SK-N-SH (cell line): Measurements from ENCODE around the gene CBLL2. TPM values are rescaled to one million over a fixed set of nuclear protein-coding genes. Genes with fewer than 3 reads are reported as not detected.

Source experiments
- CTCF ChIA-PET: fragments of 300-600, 350-600 bp; formaldehyde crosslinking; extraction: SDS; loops from one replicate; lab custom pipeline; 2021; lab: Yijun Ruan, JAX
- POLR2A ChIA-PET: fragments of 350-600 bp; sonication (Branson Sonifier 250); formaldehyde crosslinking; extraction: SDS; loops from one replicate; lab custom pipeline; 2020; ENCODE audit warnings: antibody characterized with exemption, inconsistent platforms; lab: Yijun Ruan, JAX
- DNase-seq: peaks from one replicate; pipeline ENCODE4 v3.0.0; 2012
- H2AFZ ChIP-seq: fragments of 200-600 bp; sonication (generic); 2 replicates; pipeline ENCODE4 v1.8.1; 2016; ENCODE audit warnings: antibody characterized with exemption, mild to moderate bottlenecking, low read depth
- H3F3A ChIP-seq: fragments of 200-600 bp; sonication (generic); replicated peaks from 2 replicates; pipeline ENCODE3; 2016; ENCODE audit warnings: antibody characterized with exemption, mild to moderate bottlenecking; ENCODE audit not compliant: insufficient read depth
- H3K27ac ChIP-seq, 2 experiments: fragments of 200-500 bp in 1 of 2; fragments of 200-600 bp in 1 of 2; sonication (Bioruptor generic) in 1 of 2; sonication (generic), shearing (Covaris generic) in 1 of 2; 2 replicates each; pipeline versions ENCODE4 v1.5.1 to v1.6.1; 2014 to 2016; ENCODE audit warnings: low read depth in 2 of 2, inconsistent platforms in 1 of 2, low read length in 1 of 2, mild to moderate bottlenecking in 1 of 2, mixed read lengths in 1 of 2
- H3K27me3 ChIP-seq: fragments of 200-600 bp; sonication (generic), shearing (Covaris generic); 2 replicates; pipeline ENCODE4 v1.6.1; 2016; ENCODE audit warnings: mixed run types; ENCODE audit not compliant: insufficient read depth
- H3K36me3 ChIP-seq, 2 experiments: fragments of 200-500 bp in 1 of 2; fragments of 200-600 bp in 1 of 2; sonication (Bioruptor generic) in 1 of 2; sonication (generic) in 1 of 2; replicated peaks in 1 of 2; 2 replicates each; pipeline versions ENCODE3 to v1.5.1; 2014 to 2016; ENCODE audit warnings: low read length in 1 of 2, mild to moderate bottlenecking in 1 of 2; ENCODE audit not compliant: insufficient read depth in 2 of 2, control insufficient read depth in 1 of 2
- H3K4me1 ChIP-seq, 2 experiments: fragments of 200-500 bp in 1 of 2; fragments of 200-600 bp in 1 of 2; sonication (Bioruptor generic) in 1 of 2; sonication (generic), shearing (Covaris generic) in 1 of 2; 2 replicates each; pipeline versions ENCODE4 v1.5.1 to v1.6.1; 2014 to 2016; ENCODE audit warnings: low read depth in 1 of 2, low read length in 1 of 2, mixed run types in 1 of 2; ENCODE audit not compliant: insufficient read depth in 2 of 2, control insufficient read depth in 1 of 2
- H3K4me2 ChIP-seq: fragments of 200-600 bp; sonication (generic), shearing (Covaris generic); 2 replicates; pipeline ENCODE4 v1.6.1; 2017; ENCODE audit warnings: mixed run types
- H3K4me3 ChIP-seq, 2 experiments: fragments of 200-500 bp in 1 of 2; fragments of 200-600 bp in 1 of 2; sonication (Bioruptor generic) in 1 of 2; sonication (generic), shearing (Covaris generic) in 1 of 2; 2 replicates each; pipeline versions ENCODE4 v1.5.1 to v1.8.1; 2014 to 2016; ENCODE audit warnings: low read depth in 2 of 2, inconsistent platforms in 1 of 2, low read length in 1 of 2, mild to moderate bottlenecking in 1 of 2, mixed read lengths in 1 of 2, moderate library complexity in 1 of 2
- H3K79me2 ChIP-seq: fragments of 200-600 bp; sonication (generic); 2 replicates; pipeline ENCODE4 v1.8.1; 2017; ENCODE audit warnings: mild to moderate bottlenecking; ENCODE audit not compliant: insufficient read depth
- H3K9ac ChIP-seq: fragments of 200-600 bp; sonication (generic); 2 replicates; pipeline ENCODE4 v1.6.1; 2017; ENCODE audit warnings: mixed run types
- H3K9me2 ChIP-seq: fragments of 200-600 bp; sonication (generic); 2 replicates; pipeline ENCODE4 v1.6.1; 2017; ENCODE audit warnings: mixed run types
- H3K9me3 ChIP-seq: fragments of 200-600 bp; sonication (generic); 2 replicates; pipeline ENCODE4 v1.6.1; 2017; ENCODE audit warnings: mixed run types, mild to moderate bottlenecking, moderate library complexity
- H4K20me1 ChIP-seq: fragments of 200-600 bp; sonication (generic); 2 replicates; pipeline ENCODE4 v1.6.1; 2017; ENCODE audit warnings: mild to moderate bottlenecking, mixed run types; ENCODE audit not compliant: insufficient read depth
- CTCF ChIP-seq: fragments of 200-600 bp; sonication (generic); IDR thresholded peaks from 2 replicates; pipeline ENCODE4 v1.6.1; 2017; ENCODE audit warnings: antibody characterized with exemption, mild to moderate bottlenecking, moderate library complexity
- FOXJ3 ChIP-seq: sonication (generic); formaldehyde crosslinking; IDR thresholded peaks from 2 replicates; pipeline ENCODE4 v1.5.1; 2020; ENCODE audit warnings: mild to moderate bottlenecking, missing genetic modification reagents
- NFIC ChIP-seq: IDR thresholded peaks from 2 replicates; pipeline ENCODE4 v1.4.0; 2012; ENCODE audit warnings: borderline replicate concordance
- RAD21 ChIP-seq: IDR thresholded peaks from 2 replicates; pipeline ENCODE4 v1.6.1; 2012; ENCODE audit warnings: mild to moderate bottlenecking, low read length
- REST ChIP-seq: IDR thresholded peaks from 2 replicates; pipeline ENCODE4 v1.6.1; 2012; ENCODE audit warnings: mild to moderate bottlenecking, low read depth, low read length, moderate library complexity
- RFX5 ChIP-seq: IDR thresholded peaks from 2 replicates; pipeline ENCODE4 v1.6.1; 2012; ENCODE audit warnings: mild to moderate bottlenecking, improper control_type of control experiment, low read length
- TAF1 ChIP-seq: IDR thresholded peaks from 2 replicates; pipeline ENCODE4 v1.6.1; 2012; ENCODE audit warnings: low read depth, mild to moderate bottlenecking, low read length, moderate library complexity, borderline replicate concordance
- WGBS: methylation state at CpG from one replicate; pipeline ENCODE4 v1.1.6; 2017; ENCODE audit warnings: low lambda C conversion rate; 5-methylcytosine and 5-hydroxymethylcytosine counted together
- polyA plus RNA-seq, 3 experiments: library from polyadenylated mRNA; depleted of rRNA; stranded (reverse); fragments of >200 nt; gene quantifications; 2 replicates each; pipeline ENCODE4 v1.2.3, GENCODE V29; 2012
- TF ChIP-seq, protein P1 (sequence below): IDR thresholded peaks from 2 replicates; pipeline ENCODE4; 2012
- TF ChIP-seq, protein P2 (sequence below): IDR thresholded peaks from 2 replicates; pipeline ENCODE4 v1.4.0; 2012; ENCODE audit warnings: low read depth, borderline replicate concordance

Gene CBLL2
- polyA plus RNA-seq, 1 of the 3 experiments (the other 2 are of a cell fraction), result not detected

DNA sequence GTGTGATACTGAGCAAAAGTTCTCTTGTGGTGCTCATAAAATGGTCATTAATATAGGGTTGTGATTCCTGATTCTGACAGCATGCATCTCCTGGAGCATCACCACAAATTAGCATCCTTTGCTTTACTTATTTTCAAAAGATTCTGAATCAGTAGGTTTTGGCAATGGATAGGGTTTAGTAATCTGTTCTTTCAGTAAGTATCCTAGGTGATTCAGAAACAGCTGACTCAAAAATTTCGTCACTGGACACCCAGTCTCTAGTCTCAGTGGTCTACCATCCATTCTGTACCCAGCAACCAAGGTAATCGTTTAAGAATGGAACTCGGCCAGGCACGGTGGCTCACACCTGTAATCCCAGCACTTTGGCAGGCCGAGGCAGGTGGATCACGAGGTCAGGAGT, 4.1 kb downstream of the CBLL2 start:
- no peaks in the 10 kb centered on the region for H3K9me3 ChIP-seq
- POLR2A ChIA-PET, result no interaction called here
- H3K9ac ChIP-seq, result no peak overlapping the region
- H3K27me3 ChIP-seq, result no peaks in the 10 kb centered on the region
- 29% methylated on average over 6 of the region's 6 CpGs for WGBS
- DNase-seq, result no peak
- H2AFZ ChIP-seq, result no peak overlapping the region
- no peak overlapping the region for H3K27ac ChIP-seq
- H3K79me2 ChIP-seq, result no peaks in the 10 kb centered on the region
- H3K4me2 ChIP-seq, result no peak overlapping the region
- no peaks in the 10 kb centered on the region for H4K20me1 ChIP-seq
- no peaks in the 10 kb centered on the region for H3K36me3 ChIP-seq
- TF ChIP-seq RFX5, result no peak
- TF ChIP-seq TAF1, result no peak
- TF ChIP-seq, protein P1, sequence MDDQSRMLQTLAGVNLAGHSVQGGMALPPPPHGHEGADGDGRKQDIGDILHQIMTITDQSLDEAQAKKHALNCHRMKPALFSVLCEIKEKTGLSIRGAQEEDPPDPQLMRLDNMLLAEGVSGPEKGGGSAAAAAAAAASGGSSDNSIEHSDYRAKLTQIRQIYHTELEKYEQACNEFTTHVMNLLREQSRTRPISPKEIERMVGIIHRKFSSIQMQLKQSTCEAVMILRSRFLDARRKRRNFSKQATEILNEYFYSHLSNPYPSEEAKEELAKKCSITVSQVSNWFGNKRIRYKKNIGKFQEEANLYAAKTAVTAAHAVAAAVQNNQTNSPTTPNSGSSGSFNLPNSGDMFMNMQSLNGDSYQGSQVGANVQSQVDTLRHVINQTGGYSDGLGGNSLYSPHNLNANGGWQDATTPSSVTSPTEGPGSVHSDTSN, result no peak
- no peak for TF ChIP-seq CTCF
- TF ChIP-seq, protein P2, sequence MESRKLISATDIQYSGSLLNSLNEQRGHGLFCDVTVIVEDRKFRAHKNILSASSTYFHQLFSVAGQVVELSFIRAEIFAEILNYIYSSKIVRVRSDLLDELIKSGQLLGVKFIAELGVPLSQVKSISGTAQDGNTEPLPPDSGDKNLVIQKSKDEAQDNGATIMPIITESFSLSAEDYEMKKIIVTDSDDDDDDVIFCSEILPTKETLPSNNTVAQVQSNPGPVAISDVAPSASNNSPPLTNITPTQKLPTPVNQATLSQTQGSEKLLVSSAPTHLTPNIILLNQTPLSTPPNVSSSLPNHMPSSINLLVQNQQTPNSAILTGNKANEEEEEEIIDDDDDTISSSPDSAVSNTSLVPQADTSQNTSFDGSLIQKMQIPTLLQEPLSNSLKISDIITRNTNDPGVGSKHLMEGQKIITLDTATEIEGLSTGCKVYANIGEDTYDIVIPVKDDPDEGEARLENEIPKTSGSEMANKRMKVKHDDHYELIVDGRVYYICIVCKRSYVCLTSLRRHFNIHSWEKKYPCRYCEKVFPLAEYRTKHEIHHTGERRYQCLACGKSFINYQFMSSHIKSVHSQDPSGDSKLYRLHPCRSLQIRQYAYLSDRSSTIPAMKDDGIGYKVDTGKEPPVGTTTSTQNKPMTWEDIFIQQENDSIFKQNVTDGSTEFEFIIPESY, result no peak
- TF ChIP-seq NFIC, result no peak
- no peak for TF ChIP-seq FOXJ3 (CRISPR knock-in tag)
- TF ChIP-seq RAD21, result no peak
- TF ChIP-seq REST, result no peak
- CTCF ChIA-PET, result no interaction called here
- no peaks in the 10 kb centered on the region for H3F3A ChIP-seq
- H3K4me3 ChIP-seq, result no peak overlapping the region
- H3K9me2 ChIP-seq, result no peaks in the 10 kb centered on the region
- H3K4me1 ChIP-seq, result no peaks in the 10 kb centered on the region
